Heart left ventricle (tissue), 13 donors: ENCODE measurements around the gene CLPTM1.

Experiments
- CTCF ChIP-seq, 12 donors: fragments of 200-600 bp; sonication (generic) in 4 of 12; IDR thresholded peaks; one replicate each; pipeline versions ENCODE4 v1.5.0 to v1.8.0; 2018 to 2022; ENCODE audit warnings: antibody characterized with exemption in 12 of 12, mild to moderate bottlenecking in 5 of 12
- POLR2A ChIP-seq, 2 donors: fragments of 450-650 bp; IDR thresholded peaks; one replicate each; pipeline ENCODE4 v1.6.1; 2017; ENCODE audit warnings: antibody characterized with exemption in 2 of 2, mild to moderate bottlenecking in 2 of 2, moderate library complexity in 2 of 2
- donor health status: ischemic (EF 13 %, LVEDD 7.1; RV severe dilation, severe dysfunction).
- donor health status: DM: no; HTN: yes; CAD: no.
- donor health status: DM: no; HTN: no; CAD: no.
- donor health status: ischemic (EF 25% LVEDD 6.9; RV normal size, moderate dysfunction).
- donor health status: ischemic (EF 25% LVEDD 5.7; RV mildly dilated, moderate dysfunction).
- donor health status: ischemic (EF 35%, LVEDD 5.7; RV mildly dilated, moderate dysfunction).
- donor health status: nonischemic (EF 11% LVEDD 7.7; RV severe dilation, severe dysfunction).
- donor health status: DM: yes; HTN: yes; CAD: no.
- donor health status: PGD.
- donor health status: ischemic (EF 29% LVEDD 5.4; RV normal size, mild dysfunction).
- donor health status: nonischemic (EF 23%, LVEDD 6.1; RV moderate dilation, normal function).

DNA sequence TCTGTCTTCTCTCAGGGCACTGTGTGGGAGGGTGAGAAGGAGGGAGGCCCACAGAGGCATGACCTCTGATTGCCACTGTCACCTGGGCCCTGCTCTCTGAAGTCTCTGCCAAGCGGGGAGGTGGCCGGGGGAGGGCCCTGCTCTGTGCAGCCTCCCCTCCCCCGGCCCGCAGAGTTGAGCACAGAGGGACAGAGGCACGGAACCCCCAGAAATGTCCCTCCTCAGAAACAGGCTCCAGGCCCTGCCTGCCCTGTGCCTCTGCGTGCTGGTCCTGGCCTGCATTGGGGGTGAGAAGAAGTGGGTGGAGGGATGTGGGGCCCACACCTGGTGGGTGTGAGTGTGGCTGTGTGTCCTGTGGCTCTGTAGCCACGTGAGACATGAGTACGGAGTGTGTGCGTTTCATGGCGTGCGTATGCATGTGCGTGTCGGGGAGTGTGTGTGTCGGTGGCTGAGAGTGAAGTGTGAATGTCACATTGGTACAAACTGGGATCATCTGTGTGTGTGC lies 13.1 kb upstream of the CLPTM1 start, which contains the start of gene APOC4:
- no peak for TF ChIP-seq CTCF (IDR thresholded peaks at IDR 0.05)
- no peak for TF ChIP-seq POLR2A (IDR thresholded peaks at IDR 0.05)
